ENCODE data around the gene EIF6.

- no peak for TF ChIP-seq CTCF (conservative IDR thresholded peaks at IDR 0.05; ENCODE audit: low read length)
- no peak for TF ChIP-seq EZH2phosphoT487 (IDR thresholded peaks at IDR 0.05; ENCODE audit: borderline replicate concordance, low read depth, low read length)
These were observed 23.4 kb upstream of the EIF6 start for GRCh38 chr20:35307666-35308653.
